Measurements from ENCODE around the gene QKI. TPM values are rescaled to one million over a fixed set of nuclear protein-coding genes. Genes with fewer than 3 reads are reported as not detected.

QKI gene
- polyA plus RNA-seq, 1 donor, result 225 TPM

- no peak for DNase-seq
These were observed 116.6 kb downstream of the QKI start for GRCh38 chr6:163531122-163531521.

GRCh38 chr6:163532526-163533078 is 118.1 kb downstream of the QKI start:
- no peak for DNase-seq

GRCh38 chr6:163533443-163533842 is 118.9 kb downstream of the QKI start:
- no peak for DNase-seq

GRCh38 chr6:163536770-163537169 is 122.3 kb downstream of the QKI start:
- DNase-seq, result no peak

- no peak for DNase-seq
These were observed 123.8 kb downstream of the QKI start for GRCh38 chr6:163538331-163538730.

GRCh38 chr6:163539101-163539762 is 124.7 kb downstream of the QKI start:
- no peak for DNase-seq

- no peak for DNase-seq
These were observed 128.8 kb downstream of the QKI start for GRCh38 chr6:163543321-163543720.

GRCh38 chr6:163545370-163545769 is 130.9 kb downstream of the QKI start:
- DNase-seq, result no peak

GRCh38 chr6:163547287-163547686 is 132.8 kb downstream of the QKI start:
- DNase-seq, result no peak

- no peak for DNase-seq
These were observed 134.1 kb downstream of the QKI start for GRCh38 chr6:163548624-163549023.

GRCh38 chr6:163554032-163554431 is 139.5 kb downstream of the QKI start:
- no peak for DNase-seq

- DNase-seq, result no peak
These were observed 140.1 kb downstream of the QKI start for GRCh38 chr6:163554663-163555062.

- no peak for DNase-seq
These were observed 145.1 kb downstream of the QKI start for GRCh38 chr6:163559661-163560060.

GRCh38 chr6:163563318-163563717 is 148.8 kb downstream of the QKI start:
- no peak for DNase-seq

- DNase-seq, result no peak
These were observed 150.0 kb downstream of the QKI start for GRCh38 chr6:163564534-163564933.

GRCh38 chr6:163565140-163565539 is 150.6 kb downstream of the QKI start:
- no peak for DNase-seq

- DNase-seq, result no peak
These were observed 151.5 kb downstream of the QKI start for GRCh38 chr6:163566056-163566455.

- no peak for DNase-seq
These were observed 153.8 kb downstream of the QKI start for GRCh38 chr6:163568275-163568674.

GRCh38 chr6:163570579-163571231 is 156.2 kb downstream of the QKI start:
- DNase-seq, result no peak

GRCh38 chr6:163571730-163572129 is 157.2 kb downstream of the QKI start:
- no peak for DNase-seq

- no peak for DNase-seq
These were observed 158.1 kb downstream of the QKI start for GRCh38 chr6:163572612-163573011.

- no peak for DNase-seq
These were observed 159.1 kb downstream of the QKI start for GRCh38 chr6:163573503-163574179.

GRCh38 chr6:163576114-163576513 is 161.6 kb downstream of the QKI start:
- DNase-seq, result no peak
